Fibroblast of mammary gland (primary cell): ENCODE results near the gene AFF2.

Source experiments
- DNase-seq: peaks from one replicate; pipeline ENCODE4 v3.0.0-alpha.2; 2010; ENCODE audit warnings: low read depth
- H3K4me3 ChIP-seq: 2 replicates; pipeline ENCODE4 v1.5.1; 2011; ENCODE audit warnings: low read depth, mild to moderate bottlenecking, low read length, moderate library complexity; ENCODE audit not compliant: control insufficient read depth
- TF ChIP-seq, protein P1 (sequence below): conservative IDR thresholded peaks from 2 replicates; pipeline ENCODE4 v1.5.1; 2011; ENCODE audit warnings: low read depth, low read length, inconsistent platforms; ENCODE audit not compliant: control insufficient read depth, insufficient read depth

Gene AFF2

DNA sequence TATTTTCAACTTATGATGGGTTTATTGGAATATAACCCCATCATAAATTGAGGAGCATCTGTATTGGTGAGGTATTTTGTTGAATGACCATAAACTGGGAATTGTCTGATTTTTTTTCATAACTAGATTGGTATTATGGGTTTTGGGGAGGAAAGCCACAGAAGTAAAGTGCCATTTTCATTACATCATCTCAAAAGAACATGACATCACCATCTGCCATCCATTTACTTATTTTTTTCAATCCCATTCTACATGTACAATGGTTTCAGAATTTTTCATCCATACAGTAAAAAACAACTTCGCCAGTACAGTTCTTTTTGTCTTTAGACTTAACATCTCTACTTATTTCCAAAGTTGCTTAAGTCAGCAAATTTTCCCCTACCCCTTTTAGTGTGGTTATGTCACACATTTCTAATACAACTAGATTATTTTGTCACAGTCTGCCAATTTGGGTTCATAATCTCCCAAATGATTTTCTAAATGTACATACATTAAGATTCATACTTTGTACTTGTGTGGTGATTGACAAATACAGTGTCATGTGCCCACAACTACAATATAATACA, 545.3 kb downstream of the AFF2 start:
- no peak overlapping the region for H3K4me3 ChIP-seq
- TF ChIP-seq, protein P1, sequence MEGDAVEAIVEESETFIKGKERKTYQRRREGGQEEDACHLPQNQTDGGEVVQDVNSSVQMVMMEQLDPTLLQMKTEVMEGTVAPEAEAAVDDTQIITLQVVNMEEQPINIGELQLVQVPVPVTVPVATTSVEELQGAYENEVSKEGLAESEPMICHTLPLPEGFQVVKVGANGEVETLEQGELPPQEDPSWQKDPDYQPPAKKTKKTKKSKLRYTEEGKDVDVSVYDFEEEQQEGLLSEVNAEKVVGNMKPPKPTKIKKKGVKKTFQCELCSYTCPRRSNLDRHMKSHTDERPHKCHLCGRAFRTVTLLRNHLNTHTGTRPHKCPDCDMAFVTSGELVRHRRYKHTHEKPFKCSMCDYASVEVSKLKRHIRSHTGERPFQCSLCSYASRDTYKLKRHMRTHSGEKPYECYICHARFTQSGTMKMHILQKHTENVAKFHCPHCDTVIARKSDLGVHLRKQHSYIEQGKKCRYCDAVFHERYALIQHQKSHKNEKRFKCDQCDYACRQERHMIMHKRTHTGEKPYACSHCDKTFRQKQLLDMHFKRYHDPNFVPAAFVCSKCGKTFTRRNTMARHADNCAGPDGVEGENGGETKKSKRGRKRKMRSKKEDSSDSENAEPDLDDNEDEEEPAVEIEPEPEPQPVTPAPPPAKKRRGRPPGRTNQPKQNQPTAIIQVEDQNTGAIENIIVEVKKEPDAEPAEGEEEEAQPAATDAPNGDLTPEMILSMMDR = no peak
- no peak for DNase-seq
